Activated CD8-positive, alpha-beta memory T cell treated with anti-CD3 and anti-CD28 coated beads for 24 hours (primary cell): ENCODE data around the gene UGCG.
"Not testable (repeated sequence)": the region's sequence is repeated elsewhere in the genome, so short reads cannot be mapped to it uniquely, and the experiment has no call there.

Experiments
- DNase-seq: peaks from one replicate; pipeline ENCODE4 v3.0.0-alpha.2; 2020

The UGCG gene

DNA sequence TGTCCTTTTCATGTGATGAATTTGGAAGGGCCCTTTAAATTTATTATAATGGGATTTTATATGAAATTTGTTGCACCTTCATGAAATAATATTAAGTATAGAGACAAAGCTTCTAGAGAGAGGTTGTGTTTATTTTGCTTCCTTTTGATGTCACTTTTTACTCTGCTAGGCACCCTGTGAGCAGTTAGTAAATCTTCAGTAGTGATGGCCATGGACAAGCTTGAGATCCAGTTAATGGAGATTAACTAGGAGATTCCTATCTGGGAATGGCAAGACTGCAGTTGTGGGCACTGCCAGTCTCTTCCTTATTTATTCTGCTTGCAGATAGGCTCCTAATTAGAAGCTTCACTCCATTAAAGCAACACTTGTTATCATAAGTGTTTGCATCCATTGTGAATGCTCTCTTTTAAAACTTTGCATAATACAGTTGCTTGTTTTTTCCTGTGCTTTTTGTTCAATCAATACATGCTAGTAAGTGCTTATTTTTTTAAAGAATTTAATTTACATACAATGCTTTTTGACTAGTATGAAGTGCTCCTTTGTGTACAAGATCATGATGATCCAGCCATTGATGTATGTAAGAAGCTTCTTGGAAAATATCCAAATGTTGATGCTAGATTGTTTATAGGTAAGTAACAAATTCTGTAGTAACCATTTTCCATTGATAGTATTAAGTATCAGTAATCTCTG lies 25.9 kb downstream of the UGCG start:
- no peak for DNase-seq

DNA sequence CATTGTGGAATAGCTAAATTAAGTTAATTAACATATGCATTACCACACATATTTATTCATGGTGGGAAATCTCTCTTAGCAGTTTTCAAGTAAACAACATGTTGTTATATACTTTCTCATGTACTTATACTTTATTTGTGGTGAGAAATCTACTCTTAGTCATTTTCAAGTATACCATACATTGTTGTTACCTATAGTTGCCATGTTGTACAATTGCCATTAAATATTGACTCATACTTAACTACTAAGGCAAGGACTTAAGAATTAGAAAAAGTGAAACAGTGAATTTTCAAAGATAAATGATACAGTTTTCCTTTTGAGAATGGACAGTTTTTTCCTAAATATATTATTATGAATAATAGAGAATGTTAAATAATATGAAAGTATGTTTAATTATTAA lies 27.7 kb downstream of the UGCG start:
- DNase-seq = no peak

DNA sequence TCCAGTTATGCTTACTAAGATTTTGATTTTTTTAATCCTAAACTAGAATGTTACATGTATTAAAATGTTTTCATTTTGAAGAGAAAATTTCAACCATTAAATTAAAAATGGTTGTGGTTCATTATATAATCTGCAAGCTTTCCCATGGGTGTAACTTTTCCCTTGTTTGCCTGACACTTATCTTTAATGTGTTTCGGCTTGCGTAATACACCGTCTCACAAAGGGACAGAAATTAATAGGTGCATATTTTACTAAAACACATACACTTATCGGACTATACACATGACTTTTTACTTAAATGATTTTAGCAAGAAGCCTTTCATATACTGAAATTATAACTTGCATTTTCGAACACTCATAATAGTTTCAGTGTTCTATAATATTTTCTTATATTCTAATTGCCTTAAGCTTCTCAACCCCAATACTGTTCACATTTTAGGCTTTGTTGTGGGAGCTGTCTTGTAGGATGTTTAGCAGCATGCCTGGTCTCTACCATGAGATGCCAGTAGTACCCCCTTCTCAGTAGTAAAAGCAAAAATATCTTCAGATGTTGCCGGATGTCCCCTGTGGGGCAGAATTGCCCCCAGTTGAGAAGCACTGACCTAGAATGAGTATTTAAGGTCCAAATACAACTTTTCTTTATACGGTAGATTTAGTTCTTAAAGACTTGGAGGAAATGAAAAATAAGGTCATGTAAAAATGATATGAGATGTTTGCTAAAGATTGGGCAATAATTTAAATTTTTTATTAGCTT lies 28.6 kb downstream of the UGCG start:
- DNase-seq = no peak

DNA sequence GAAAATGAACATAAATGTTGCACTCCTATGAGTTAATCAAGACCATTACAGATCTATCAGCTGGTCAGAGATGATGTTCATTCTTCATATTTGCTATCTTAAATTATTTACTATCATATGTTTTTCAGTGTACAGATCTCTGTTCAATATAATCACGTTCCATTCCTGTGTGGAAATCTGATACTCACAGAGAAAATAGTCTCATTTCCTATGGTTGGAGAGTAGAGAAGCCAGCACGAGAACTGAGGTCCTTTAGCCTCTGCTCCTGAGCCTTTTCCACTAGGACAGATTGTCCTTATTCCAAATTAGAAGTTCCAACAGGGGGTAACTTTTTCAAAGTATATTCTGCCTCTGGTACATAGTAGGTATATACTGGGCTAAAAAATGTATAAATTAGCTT lies 29.2 kb downstream of the UGCG start:
- no peak for DNase-seq

DNA sequence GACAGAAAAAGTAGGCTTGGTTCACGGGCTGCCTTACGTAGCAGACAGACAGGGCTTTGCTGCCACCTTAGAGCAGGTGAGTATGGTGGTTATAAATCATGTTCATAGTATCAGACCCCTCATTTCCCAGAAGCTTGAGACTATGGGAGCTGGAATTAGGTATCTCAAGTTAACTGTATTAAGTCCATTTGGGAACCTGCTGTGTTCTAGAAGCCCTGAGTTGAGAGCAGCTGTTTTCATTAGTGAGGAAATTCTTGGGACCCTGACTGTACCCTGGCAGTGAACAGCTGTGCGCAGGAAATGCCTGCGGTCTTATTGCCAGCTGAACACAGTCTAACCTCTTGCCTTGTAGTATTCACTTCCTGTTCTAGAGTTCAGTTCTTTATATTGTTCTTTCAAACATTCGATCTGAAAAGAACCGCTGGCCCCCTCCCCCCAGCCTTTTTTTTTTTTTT lies 29.8 kb downstream of the UGCG start:
- peak; percentile 69 for DNase-seq

DNA sequence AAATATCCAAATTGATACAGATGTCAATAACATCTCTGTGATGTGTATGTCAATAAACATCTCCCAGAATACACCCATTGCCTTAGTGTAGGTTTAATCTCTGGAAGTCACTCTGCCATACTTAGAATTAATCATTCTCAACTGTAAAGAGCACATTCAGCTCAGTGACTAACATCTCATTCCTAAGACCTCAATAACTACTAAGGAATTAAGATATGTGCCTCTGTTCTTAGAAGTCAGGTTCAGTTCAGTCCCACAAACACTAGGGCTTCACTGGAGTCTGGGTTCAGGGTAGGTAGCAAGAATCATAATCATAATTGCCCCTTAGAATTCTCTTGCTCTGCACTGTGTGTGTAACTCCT lies 31.7 kb downstream of the UGCG start:
- DNase-seq = no peak

DNA sequence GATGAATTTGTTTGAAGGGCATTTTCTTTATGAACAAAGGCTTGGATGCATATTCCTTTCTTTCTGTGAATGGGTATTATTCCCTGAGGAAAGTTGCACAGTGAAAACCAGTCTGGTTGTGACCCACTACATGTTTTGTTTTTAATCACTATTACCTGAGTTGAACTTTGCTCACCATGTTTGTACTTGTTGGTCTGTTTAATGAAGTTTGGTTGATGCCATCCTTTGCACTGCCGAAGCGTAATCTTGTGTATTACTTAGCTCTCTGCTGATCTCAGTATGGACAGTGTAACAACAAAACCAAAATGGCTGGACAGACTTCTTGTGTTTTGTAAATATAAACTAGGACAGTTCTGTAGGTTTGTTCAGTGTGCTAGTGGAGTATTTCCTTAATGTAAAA lies 38.1 kb downstream of the UGCG start:
- DNase-seq = no peak

DNA sequence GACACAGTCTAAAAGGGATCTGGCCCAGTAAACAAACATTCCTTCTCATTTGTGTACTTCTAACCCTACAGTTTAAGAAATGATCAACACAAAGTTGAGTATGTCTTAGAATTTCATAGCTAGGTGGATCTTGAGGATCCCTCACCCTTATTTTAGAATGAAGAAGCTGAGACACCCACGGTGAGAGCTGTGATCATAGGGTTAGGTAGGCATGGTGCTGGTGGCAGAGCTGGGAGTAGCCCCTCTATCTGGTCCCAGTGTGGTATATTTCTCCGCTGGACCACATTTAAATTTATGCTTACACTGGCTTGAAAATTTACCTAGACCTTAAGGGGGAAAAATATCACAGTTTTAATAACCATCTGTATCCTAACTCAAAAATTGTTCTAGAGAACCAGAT lies 39.8 kb downstream of the UGCG start:
- DNase-seq = no peak

DNA sequence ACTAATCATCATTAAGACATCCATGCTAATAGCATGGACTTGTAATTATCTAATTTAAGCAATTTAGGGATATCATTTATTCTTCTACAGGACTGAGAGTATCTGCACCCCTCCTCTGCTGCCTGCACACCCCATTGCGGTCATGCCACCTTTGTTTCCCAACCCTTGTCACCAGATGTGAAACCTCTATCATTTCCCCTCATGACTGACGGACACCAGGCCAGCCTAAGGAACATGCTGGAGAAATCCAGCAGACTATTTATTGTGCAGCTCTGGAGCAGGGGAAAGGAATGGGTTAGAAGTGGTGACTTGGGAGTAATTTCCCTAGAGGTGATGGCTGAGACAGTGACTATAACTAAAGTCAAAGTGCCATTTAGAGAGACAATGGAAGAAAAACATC lies 40.7 kb downstream of the UGCG start:
- DNase-seq = no peak

DNA sequence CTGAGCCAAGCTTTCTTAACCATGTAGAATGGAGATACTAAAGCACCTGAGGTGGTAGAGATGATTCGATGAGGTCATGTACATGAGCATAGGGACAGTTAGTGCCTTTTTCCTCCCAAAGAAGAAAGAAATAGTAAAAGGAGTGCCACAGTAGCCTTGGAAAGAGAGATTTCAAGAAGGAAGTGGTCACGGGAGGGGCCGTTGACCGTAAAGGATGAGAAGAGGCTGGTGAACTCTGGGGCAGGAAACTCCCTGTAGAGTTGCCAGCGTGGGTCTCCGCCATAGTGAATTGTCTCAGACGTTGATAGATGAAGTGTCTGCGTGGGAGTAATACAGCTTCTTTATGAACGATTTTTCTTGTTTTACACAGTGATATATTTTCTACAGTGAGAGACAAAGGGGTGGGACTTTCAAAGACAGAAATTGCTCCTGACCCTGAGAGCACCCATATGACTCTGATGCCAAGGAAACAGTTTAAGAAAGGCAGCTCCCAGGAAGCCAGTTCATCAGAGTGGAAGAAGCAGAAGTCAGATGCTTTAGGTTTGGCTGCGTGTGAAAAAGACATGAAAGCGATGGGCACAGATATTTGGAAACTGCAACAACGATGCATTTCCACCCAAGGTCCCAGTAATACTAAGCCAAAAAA lies 41.3 kb downstream of the UGCG start:
- peak; percentile 80 for DNase-seq

DNA sequence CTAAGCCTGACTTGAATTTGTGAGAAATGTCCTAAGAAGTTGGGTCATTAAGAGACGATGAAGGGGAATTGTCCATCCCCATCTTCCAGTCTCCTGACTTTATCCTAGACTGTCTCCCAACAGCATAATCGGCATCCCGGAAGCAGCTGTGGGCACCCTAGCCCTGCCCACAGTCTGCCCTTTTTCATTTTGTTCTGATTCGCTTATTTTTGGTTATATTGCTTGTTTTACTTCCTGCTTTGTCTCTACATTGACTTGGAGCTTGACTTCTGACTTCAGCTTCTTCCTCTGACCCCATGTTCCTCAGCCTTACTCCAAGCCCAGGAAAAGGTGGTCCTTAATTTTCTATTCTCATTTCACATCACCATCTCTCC lies 41.8 kb downstream of the UGCG start:
- no peak for DNase-seq

DNA sequence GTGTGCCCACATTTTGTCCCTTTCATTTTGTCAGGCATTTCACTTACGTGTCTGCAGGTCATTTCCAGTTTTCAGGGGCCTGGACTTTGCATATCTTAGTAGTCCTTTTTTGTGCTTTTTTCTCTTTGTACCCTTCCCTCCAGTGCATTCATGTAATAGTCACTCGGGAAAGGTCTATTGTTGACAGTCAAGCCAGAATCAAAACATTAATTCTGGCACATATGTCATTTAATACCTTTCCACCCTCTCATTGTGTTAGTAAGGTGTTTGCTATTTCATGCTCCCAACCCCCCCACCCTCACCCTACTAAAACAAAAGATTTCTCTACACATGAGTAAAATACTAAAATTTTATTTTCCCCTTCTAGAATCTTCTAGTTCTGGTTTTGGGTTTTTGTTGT lies 42.7 kb downstream of the UGCG start:
- no peak for DNase-seq

DNA sequence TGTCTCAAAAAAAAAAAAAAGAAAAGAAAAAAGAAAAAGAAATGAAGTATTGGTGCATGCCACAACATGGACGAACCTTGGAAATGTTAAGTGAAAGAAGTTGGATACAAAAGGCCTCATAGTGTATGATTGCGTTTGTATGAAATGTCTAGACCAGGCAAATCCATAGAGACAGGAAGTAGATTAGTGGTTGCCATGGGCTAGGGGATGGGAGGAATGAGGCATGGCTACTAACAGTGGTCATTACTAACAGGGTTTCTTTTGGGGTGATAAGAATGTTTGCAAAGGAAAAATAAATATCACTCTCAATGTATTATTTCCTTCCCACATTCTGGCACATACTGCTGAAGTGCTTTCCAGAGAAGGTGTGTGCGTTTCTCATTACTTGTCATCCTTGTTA lies 44.1 kb downstream of the UGCG start:
- DNase-seq = no peak

DNA sequence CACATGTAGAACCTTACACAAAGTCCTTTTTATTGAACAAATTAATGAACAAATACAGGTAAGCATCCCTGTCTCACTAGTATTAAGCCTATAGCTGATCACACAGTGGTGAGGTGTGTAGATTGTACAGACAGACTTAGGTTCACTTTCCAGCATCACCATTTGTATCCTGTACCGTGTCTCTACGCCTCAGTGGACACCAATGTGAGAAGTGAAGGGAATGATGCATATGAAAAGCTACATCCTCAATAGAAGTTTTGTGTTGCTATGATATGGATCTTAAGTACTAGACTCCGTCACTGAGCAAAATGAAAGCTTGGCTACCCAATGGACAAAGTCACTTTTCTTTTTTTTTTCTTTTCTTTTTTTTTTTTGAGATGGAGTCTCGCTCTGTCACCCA lies 46.6 kb downstream of the UGCG start:
- no peak for DNase-seq

DNA sequence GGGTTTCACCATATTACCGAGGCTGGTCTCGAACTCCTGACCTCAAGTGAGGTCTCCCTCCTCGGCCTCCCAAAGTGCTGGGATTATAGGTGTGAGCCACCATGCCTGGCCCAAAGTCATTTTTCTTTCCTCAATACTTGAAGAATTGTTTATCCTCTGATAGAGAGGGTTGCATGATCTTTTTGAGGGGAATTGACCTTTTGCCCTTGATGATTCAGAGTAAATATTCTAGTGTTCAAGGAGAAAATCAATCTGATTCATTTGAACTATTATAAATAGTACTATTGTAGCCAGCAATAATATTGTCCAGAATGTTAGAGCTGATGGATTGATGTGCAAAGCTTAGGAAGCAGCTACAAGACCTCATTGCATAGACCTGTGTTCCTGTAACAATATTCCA lies 47.1 kb downstream of the UGCG start:
- no peak for DNase-seq

DNA sequence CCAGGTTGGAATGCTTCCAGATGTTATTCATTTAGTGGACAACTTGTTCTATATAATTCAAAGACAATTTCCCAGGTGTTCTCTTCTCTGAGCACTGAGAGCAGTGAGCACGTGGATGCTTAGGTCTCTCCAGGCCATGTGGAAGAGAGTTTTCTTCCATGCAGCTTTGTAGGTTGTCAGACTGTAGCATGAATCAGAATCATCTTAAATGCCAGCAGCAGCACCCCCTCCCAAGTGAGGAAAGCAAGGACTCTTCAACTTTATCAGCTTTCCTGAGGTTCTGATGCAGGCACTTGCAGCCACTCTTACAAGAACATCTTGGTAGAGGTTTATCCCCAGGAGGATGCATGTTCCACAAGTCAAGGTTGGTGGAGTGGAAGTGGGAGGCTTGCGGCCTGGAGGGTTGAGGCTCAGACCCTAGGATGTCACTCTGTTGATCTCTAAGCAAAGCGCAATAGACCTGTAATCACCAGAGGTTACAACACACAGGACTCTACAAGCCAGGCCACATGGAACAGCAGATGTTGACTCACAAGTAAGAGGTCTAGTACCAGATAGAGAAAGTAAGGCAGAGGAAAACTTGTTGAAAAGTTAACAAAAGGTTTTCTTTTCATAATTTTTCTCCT lies 47.7 kb downstream of the UGCG start:
- no peak for DNase-seq

DNA sequence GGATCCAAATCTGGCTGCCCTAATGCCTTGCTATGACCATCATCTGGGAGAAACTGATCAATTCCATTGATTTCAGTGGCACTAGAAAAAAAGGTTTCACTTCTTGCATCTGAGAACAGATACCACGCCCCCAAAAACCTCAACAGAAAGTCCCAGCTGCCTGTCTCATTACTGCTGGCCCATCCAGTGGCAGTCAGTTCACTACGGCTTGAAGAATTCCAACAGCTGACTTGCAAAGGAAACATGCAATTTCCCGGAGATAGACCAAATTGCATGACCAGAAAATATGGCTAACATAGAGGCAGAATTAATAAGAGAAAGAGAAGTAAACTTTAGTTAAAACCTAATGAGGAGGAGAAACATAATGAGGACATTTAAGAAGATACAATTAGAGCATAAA lies 48.6 kb downstream of the UGCG start:
- no peak for DNase-seq

DNA sequence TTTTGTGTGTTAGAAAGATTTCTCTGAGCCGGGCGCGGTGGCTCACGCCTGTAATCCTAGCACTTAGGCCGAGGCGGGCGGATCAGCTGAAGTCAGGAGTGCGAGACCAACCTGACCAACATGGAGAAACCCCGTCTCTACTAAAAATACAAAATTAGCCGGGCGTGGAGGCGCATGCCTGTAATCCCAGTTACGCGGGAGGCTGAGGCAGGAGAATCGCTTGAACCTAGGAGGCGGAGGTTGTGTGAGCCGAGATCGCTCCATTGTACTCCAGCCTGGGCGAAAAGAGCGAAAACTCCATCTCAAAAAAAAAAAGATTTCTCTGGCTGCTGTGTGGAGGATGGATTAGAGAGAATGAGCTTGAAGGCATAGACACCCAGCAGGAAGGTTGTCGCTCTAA lies 51.5 kb downstream of the UGCG start:
- DNase-seq = not testable (repeated sequence)

DNA sequence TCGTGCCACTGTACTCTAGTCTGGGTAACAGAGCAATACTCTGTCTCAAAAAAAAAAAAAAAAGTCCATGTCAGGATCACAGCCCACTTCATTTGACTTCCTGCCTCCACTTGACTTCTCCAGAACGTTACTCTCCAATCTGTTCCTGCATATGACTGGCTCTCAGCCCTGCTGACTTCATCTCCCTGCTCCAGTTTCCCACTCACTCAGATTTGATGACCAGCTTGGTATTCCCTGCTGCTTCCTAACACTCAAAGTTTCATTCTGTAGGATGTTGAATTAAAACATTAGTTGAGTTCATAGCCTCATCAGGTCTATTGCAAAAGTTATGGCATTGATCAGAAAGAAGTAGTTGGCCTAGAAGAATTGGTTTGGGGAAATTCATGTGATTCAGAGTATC lies 52.3 kb downstream of the UGCG start:
- no peak for DNase-seq

DNA sequence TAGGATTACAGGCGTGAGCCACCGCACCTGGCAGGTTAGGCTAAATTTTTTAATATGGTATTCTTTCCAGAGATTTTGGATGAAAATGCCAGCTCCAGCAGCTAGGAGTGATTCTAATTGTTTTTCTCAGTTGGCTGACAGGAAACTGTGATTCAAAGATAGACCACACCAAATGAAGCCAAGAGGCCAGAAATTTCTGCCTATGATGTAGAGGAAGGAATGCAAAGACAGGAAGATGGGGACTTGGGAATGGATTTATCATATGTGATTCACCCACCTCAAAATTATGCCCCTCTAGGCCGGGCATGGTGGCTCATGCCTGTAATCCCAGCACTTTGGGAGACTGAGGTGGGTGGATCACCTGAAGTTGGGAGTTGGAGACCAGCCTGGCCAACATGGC lies 53.3 kb downstream of the UGCG start:
- DNase-seq = no peak

DNA sequence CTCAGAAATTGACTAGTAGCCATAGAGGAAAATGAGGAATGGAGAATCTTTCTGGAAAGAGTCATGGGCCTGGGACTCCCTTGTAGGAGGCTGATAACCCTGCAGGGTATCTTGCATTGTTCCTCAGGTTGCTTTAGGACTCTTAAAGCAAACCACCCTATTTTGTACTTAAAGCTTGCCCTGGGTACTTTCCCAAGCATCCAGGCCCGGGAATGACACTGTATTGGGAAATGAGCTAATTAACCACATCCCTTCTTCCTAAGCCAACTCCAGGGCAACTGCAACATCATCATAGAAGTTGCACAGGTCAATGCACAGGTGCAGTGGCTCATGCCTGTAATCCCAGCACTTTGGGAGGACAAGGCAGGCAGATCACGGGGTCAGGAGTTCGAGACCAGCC lies 55.9 kb downstream of the UGCG start:
- DNase-seq = no peak

DNA sequence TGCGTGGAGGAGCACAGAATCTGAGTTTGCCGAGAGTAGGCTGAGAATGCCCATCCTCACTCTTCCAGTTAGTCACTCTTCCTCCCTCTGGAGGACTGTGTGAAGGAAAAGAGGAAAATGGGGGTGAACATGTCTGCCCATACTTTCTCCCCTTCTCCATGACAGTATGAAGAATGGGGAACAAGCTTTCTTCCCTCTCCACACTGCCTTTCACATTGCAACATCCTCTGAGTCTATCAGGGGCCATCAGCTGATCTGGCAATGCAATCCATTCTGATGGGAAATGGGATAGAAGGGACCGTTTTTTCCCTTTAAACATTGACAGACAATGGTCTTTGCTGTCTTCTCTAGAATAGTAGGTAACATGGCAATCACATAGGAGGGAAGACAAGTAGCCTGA lies 56.8 kb downstream of the UGCG start:
- DNase-seq = no peak

DNA sequence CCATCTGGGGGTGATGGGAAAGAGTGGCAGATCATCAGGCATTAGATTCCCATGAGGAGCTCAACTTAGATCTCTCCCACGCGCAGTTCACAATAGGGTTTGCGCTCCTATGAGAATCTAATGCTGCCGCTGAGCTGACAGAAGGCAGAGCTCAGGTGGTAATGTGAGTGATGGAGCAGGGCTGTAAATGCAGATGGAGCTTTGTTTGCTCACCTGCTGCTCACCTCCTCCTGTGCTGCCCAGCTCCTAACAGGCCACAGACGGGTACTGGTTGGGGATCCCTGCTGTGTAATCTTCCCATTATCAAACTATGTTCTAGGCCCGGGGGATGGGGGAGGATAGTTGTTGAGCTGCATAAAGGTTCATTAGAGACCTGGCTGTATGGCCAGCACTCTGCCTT lies 58.4 kb downstream of the UGCG start:
- no peak for DNase-seq
